D721Med (cell line): ENCODE measurements around the gene ERICH6.

ENCODE experiments used
- DNase-seq: peaks from one replicate; pipeline ENCODE4 v3.0.0; 2011; ENCODE audit warnings: low spot score; ENCODE audit not compliant: insufficient read length
- FAIRE-seq: peaks from 2 replicates; lab custom pipeline; 2011; peaks lifted over from hg19 to GRCh38; lab: Jason Lieb, UNC
- CTCF ChIP-seq: IDR thresholded peaks from 2 replicates; pipeline ENCODE4 v1.5.1; 2012; ENCODE audit warnings: mild to moderate bottlenecking, control low read depth; ENCODE audit not compliant: insufficient read depth; ENCODE audit errors: missing control alignments

ERICH6 gene

DNA sequence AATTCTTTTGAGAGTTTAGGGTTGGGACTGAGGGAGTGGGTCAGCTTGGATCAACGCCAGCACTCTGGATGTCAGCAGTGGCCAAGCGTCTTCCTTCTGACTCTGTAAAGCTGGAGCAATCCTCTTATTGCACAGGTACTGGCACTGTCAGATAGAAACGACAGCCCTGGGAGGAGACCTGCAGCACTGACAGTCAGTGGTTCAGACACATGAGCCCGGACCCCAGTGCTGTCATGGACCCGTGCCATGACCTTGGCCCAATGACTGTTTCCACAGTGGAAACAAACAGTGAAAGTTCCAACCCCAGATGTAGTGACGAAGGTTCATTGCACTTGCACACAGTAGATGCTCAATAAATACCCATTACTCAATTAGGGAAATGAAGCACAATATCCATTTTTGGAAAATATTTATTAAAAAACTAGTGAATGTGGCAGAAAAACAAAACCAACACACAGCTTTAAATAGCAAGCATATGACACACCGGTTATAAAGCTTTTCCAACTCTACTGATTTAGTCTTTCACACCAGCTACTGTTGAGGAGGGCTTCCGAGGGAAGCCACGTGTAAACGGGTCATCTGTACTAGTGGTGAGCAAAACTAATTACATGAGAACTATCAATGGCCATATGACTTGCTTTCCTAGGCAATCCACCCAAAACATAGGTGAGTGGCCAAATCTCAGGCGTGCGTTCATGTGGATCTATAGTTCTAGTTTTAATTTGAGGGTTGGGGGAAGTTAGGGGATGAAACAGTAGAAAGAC lies 37.2 kb upstream of the ERICH6 start:
- FAIRE-seq (no peak), DNase-seq (no peak)
- no peak for TF ChIP-seq CTCF

DNA sequence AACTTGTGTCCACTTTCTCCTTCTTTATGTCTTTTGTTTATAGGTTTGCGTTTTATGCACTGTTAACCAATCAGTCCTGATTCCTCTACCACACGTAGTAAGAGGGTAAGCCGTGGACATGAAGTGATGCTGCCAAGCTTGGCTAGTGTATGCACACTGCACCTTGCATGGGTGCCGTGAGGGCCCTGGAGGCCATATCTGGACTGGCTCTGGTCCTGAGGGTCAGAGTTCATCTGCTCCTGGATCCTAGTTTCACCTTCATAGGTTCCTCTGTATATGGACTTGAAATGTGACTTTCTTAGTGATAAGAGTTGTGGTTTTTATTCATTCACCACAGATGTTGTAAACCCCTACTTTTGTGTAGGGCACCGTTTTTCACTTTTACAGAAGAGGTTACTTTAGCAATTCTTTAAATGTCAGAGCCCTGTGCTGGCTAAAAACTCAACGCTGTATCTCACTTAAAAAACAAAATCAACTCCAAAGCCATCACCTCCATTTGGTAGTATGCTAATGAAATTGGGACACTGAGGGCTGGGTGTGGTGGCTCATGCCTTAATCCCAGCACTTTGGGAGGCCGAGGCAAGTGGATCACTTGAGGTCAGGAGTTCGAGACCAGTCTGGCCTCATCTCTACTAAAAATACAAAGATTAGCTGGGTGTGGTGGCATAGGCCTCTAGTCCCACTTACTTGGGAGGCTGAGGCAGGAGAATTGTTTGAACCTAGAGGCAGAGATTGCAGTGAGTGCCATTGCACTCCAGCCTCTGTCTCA lies 36.3 kb upstream of the ERICH6 start:
- DNase-seq (no peak), FAIRE-seq (no peak)
- TF ChIP-seq CTCF = no peak

GRCh38 chr3:150739200-150739863 lies 35.6 kb upstream of the ERICH6 start:
- no peak for TF ChIP-seq CTCF
- FAIRE-seq = no peak

GRCh38 chr3:150738688-150739087 lies 35.0 kb upstream of the ERICH6 start:
- FAIRE-seq (no peak), DNase-seq (no peak)
- TF ChIP-seq CTCF = no peak

More at GRCh38 chr3:150739200-150739863, 35.6 kb upstream of the ERICH6 start:
- DNase-seq = no peak

GRCh38 chr3:150737874-150738679 lies 34.4 kb upstream of the ERICH6 start:
- DNase-seq = no peak
- no peak for FAIRE-seq
- no peak for TF ChIP-seq CTCF

DNA sequence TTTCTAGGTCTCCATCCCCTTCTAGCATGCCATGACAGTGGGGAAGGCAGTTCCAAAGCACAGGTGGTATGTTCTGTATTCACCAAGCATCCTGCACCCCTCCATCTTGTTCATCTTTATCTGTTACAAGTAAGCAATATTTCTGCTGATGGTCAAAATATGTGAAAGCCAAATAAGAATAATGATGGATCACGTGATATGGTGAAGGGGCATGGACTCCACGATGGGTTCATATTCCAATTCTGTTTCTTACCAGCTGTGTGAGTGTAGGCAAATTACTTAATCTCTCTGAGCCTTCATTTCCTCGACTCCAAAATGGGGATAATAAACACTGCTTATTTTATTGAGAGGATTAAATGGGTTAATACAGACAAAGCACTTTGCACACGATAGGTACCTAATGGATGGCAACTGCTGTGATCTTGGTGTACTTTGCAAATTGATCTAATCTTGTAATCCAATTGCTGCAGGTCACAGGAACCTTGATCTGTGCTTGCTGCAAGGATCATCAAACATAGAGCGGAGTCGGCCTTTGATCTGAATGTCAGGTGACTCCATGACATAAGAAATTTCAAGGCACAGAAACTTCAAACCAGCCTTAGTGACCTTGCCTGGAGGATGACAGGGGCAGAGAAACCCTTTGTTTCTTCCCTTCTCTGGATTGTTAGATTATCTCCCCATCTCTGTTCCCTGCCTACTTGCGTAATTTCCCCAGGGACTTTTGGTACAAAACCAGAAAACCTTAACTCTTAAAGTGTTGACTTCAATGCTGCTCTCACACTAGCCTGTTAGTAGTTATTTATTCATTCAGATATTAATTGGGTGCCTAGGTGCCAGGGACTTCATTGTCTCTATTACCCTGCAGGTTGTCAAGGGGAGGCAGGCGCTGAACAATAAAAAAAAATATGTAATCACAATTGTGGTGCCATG lies 33.4 kb upstream of the ERICH6 start:
- TF ChIP-seq CTCF = no peak
- FAIRE-seq (no peak), DNase-seq (no peak)
